OCI-LY1 (cell line): ENCODE data around the gene GALC.

Source experiments
- H2AFZ ChIP-seq: fragments of 200-600 bp; sonication (generic), shearing (Covaris generic); 2 replicates; pipeline ENCODE4 v1.6.0; 2014; ENCODE audit warnings: antibody characterized with exemption, mild to moderate bottlenecking, low read length
- H3F3A ChIP-seq: fragments of 200-600 bp; sonication (generic), shearing (Covaris generic); 2 replicates; pipeline ENCODE4 v1.6.0; 2014; ENCODE audit warnings: mild to moderate bottlenecking, antibody characterized with exemption, low read length, moderate library complexity; ENCODE audit not compliant: insufficient read depth
- H3K27ac ChIP-seq: fragments of 200-600 bp; sonication (generic); 2 replicates; pipeline ENCODE4 v1.5.1; 2014; ENCODE audit warnings: low read length, mixed run types, mild to moderate bottlenecking, low read depth; ENCODE audit not compliant: poor library complexity, severe bottlenecking
- H3K27me3 ChIP-seq: fragments of 200-600 bp; sonication (generic); 2 replicates; pipeline ENCODE4 v1.6.0; 2014; ENCODE audit warnings: antibody characterized with exemption, mild to moderate bottlenecking, low read length, moderate library complexity; ENCODE audit not compliant: insufficient read depth
- H3K36me3 ChIP-seq: fragments of 200-600 bp; sonication (generic); 2 replicates; pipeline ENCODE4 v1.6.1; 2014; ENCODE audit warnings: mild to moderate bottlenecking, antibody characterized with exemption, low read length, moderate library complexity, mixed read lengths; ENCODE audit not compliant: insufficient read depth
- H3K4me1 ChIP-seq: fragments of 200-600 bp; sonication (generic); 2 replicates; pipeline ENCODE4 v1.5.1; 2014; ENCODE audit warnings: mild to moderate bottlenecking, low read length, moderate library complexity; ENCODE audit not compliant: insufficient read depth, severe bottlenecking
- H3K4me2 ChIP-seq: fragments of 200-600 bp; sonication (generic), shearing (Covaris generic); 2 replicates; pipeline ENCODE4 v1.6.1; 2014; ENCODE audit warnings: low read length
- H3K4me3 ChIP-seq: fragments of 200-600 bp; sonication (generic); 2 replicates; pipeline ENCODE4 v1.5.1; 2014; ENCODE audit warnings: low read length, low read depth, mild to moderate bottlenecking, mixed read lengths; ENCODE audit not compliant: poor library complexity, severe bottlenecking
- H3K79me2 ChIP-seq: fragments of 200-600 bp; shearing (Covaris generic); 2 replicates; pipeline ENCODE4 v1.6.1; 2016; ENCODE audit warnings: mixed run types, low read length, mixed read lengths; ENCODE audit not compliant: insufficient read depth
- H3K9ac ChIP-seq: fragments of 200-600 bp; sonication (generic), shearing (Covaris generic); 2 replicates; pipeline ENCODE4 v1.6.1; 2014; ENCODE audit warnings: mild to moderate bottlenecking, low read length, mixed read lengths
- H3K9me2 ChIP-seq: fragments of 200-600 bp; sonication (generic), shearing (Covaris generic); 2 replicates; pipeline ENCODE4 v1.6.1; 2014; ENCODE audit warnings: low read depth, mild to moderate bottlenecking, low read length, mixed read lengths
- H3K9me3 ChIP-seq: fragments of 200-600 bp; shearing (Covaris generic); 2 replicates; pipeline ENCODE4 v1.6.1; 2014; ENCODE audit warnings: low read length, mixed read lengths
- H4K20me1 ChIP-seq: fragments of 200-600 bp; sonication (generic), shearing (Covaris generic); 2 replicates; pipeline ENCODE4 v1.6.0; 2016; ENCODE audit warnings: mild to moderate bottlenecking, low read length; ENCODE audit not compliant: insufficient read depth
- CTCF ChIP-seq: fragments of 200-600 bp; sonication (generic), shearing (Covaris generic); IDR thresholded peaks from 2 replicates; pipeline ENCODE4 v1.5.1; 2017; ENCODE audit warnings: mild to moderate bottlenecking, antibody characterized with exemption, low read length, moderate library complexity, mixed read lengths
- EZH2 ChIP-seq: fragments of 200-600 bp; sonication (generic), shearing (Covaris generic); IDR thresholded peaks from 2 replicates; pipeline ENCODE4 v1.8.0; 2017; ENCODE audit warnings: borderline replicate concordance, mixed run types, mild to moderate bottlenecking, antibody characterized with exemption, low read length, moderate library complexity, mixed read lengths

GALC gene

GRCh38 chr14:88023658-88024187 is 30.7 kb upstream of the GALC start:
- no peaks in the 10 kb centered on the region for H3K9me2 ChIP-seq
- H3K79me2 ChIP-seq, result no peaks in the 10 kb centered on the region
- no peaks in the 10 kb centered on the region for H3K9me3 ChIP-seq
- TF ChIP-seq EZH2, result no peak
- TF ChIP-seq CTCF, result no peak
- H3K27ac ChIP-seq, result no peak overlapping the region
- H3K27me3 ChIP-seq, result no peaks in the 10 kb centered on the region
- H3K36me3 ChIP-seq, result no peaks in the 10 kb centered on the region
- no peak overlapping the region for H3K4me2 ChIP-seq
- no peak overlapping the region for H3K9ac ChIP-seq
- no peak overlapping the region for H2AFZ ChIP-seq
- H4K20me1 ChIP-seq, result no peaks in the 10 kb centered on the region
- no peak overlapping the region for H3K4me3 ChIP-seq
- H3F3A ChIP-seq, result no peaks in the 10 kb centered on the region
- H3K4me1 ChIP-seq, result no peaks in the 10 kb centered on the region

- Histone ChIP-seq H3K4me3 (no peak overlapping the region), H3K4me1 (no peaks in the 10 kb centered on the region), H2AFZ (no peak overlapping the region), H3K79me2 (no peaks in the 10 kb centered on the region), H3K27me3 (no peaks in the 10 kb centered on the region), H3F3A (no peaks in the 10 kb centered on the region), H3K9me2 (no peaks in the 10 kb centered on the region), H4K20me1 (no peaks in the 10 kb centered on the region), H3K9ac (no peak overlapping the region), H3K4me2 (no peak overlapping the region), H3K27ac (no peak overlapping the region), H3K9me3 (no peaks in the 10 kb centered on the region), H3K36me3 (0 out of 2 replicates have a peak, but pooled peaks cover 3% of the 10 kb centered on the region)
- no peak for TF ChIP-seq EZH2
- TF ChIP-seq CTCF, result no peak
Measured at GRCh38 chr14:88017535-88017934, 24.6 kb upstream of the GALC start.

- TF ChIP-seq EZH2 (no peak), CTCF (no peak)
- Histone ChIP-seq H3K4me3 (no peak overlapping the region), H3K36me3 (0 out of 2 replicates have a peak, but pooled peaks cover 3% of the 10 kb centered on the region), H3K9me2 (no peaks in the 10 kb centered on the region), H3K9ac (no peak overlapping the region), H3K4me2 (no peak overlapping the region), H3K79me2 (no peaks in the 10 kb centered on the region), H2AFZ (no peak overlapping the region), H3K4me1 (no peaks in the 10 kb centered on the region), H3K27me3 (no peaks in the 10 kb centered on the region), H3K27ac (no peak overlapping the region), H3K9me3 (no peaks in the 10 kb centered on the region), H3F3A (no peaks in the 10 kb centered on the region), H4K20me1 (no peaks in the 10 kb centered on the region)
Measured at GRCh38 chr14:88016768-88017167, 23.8 kb upstream of the GALC start.
